ENCODE results near the gene KIF5C.

KIF5C gene

GRCh38 chr2:148924514-148925178, 49.6 kb downstream of the KIF5C start:
- DNase-seq (ENCODE audit: low read depth in 3 of 3) = no peak

GRCh38 chr2:148926291-148926961, 51.4 kb downstream of the KIF5C start:
- DNase-seq (ENCODE audit: low read depth in 3 of 3) = peak in 2 of 3 experiments; percentile 14 to 52

GRCh38 chr2:148926981-148927401, 52.0 kb downstream of the KIF5C start:
- peak in 2 of 3 experiments; percentile 6 to 29 for DNase-seq (ENCODE audit: low read depth in 3 of 3)

- DNase-seq (ENCODE audit: low read depth in 3 of 3) = no peak
These were observed 53.4 kb downstream of the KIF5C start for GRCh38 chr2:148928395-148928794.

- no peak for DNase-seq (ENCODE audit: low read depth in 3 of 3)
These were observed 55.2 kb downstream of the KIF5C start for GRCh38 chr2:148930046-148930775.

- no peak for DNase-seq (ENCODE audit: low read depth in 3 of 3)
These were observed 57.5 kb downstream of the KIF5C start for GRCh38 chr2:148932536-148932935.

GRCh38 chr2:148933456-148933855, 58.4 kb downstream of the KIF5C start:
- DNase-seq (ENCODE audit: low read depth in 3 of 3) = no peak

GRCh38 chr2:148935791-148936190, 60.8 kb downstream of the KIF5C start:
- DNase-seq (ENCODE audit: low read depth in 3 of 3) = no peak

- no peak for DNase-seq (ENCODE audit: low read depth in 3 of 3)
These were observed 61.9 kb downstream of the KIF5C start for GRCh38 chr2:148936857-148937450.

GRCh38 chr2:148939271-148939670, 64.2 kb downstream of the KIF5C start:
- DNase-seq (ENCODE audit: low read depth in 3 of 3) = no peak

GRCh38 chr2:148943097-148943496, 68.1 kb downstream of the KIF5C start:
- DNase-seq (ENCODE audit: low read depth in 3 of 3) = no peak

GRCh38 chr2:148944536-148944935, 69.5 kb downstream of the KIF5C start:
- no peak for DNase-seq (ENCODE audit: low read depth in 3 of 3)

- DNase-seq (ENCODE audit: low read depth in 3 of 3) = no peak
These were observed 72.3 kb downstream of the KIF5C start for GRCh38 chr2:148947299-148947698.

- DNase-seq (ENCODE audit: low read depth in 3 of 3) = no peak
These were observed 73.8 kb downstream of the KIF5C start for GRCh38 chr2:148948868-148949267.

GRCh38 chr2:148949348-148949747, 74.3 kb downstream of the KIF5C start:
- DNase-seq (ENCODE audit: low read depth in 3 of 3) = no peak

GRCh38 chr2:148952621-148953020, 77.6 kb downstream of the KIF5C start:
- no peak for DNase-seq (ENCODE audit: low read depth in 3 of 3)

- no peak for DNase-seq (ENCODE audit: low read depth in 3 of 3)
These were observed 78.4 kb downstream of the KIF5C start for GRCh38 chr2:148953426-148953825.

- DNase-seq (ENCODE audit: low read depth in 3 of 3) = no peak
These were observed 79.5 kb downstream of the KIF5C start for GRCh38 chr2:148954536-148954935.

- DNase-seq (ENCODE audit: low read depth in 3 of 3) = no peak
These were observed 80.8 kb downstream of the KIF5C start for GRCh38 chr2:148955798-148956197.

GRCh38 chr2:148957023-148957422, 82.0 kb downstream of the KIF5C start:
- no peak for DNase-seq (ENCODE audit: low read depth in 3 of 3)

- no peak for DNase-seq (ENCODE audit: low read depth in 3 of 3)
These were observed 84.7 kb downstream of the KIF5C start for GRCh38 chr2:148959745-148960144.

GRCh38 chr2:148960483-148960882, 85.5 kb downstream of the KIF5C start:
- DNase-seq (ENCODE audit: low read depth in 3 of 3) = no peak

Measured in stimulated activated CD4-positive, alpha-beta T cell treated with anti-CD3 and anti-CD28 coated beads, TNF-alpha, amount 100 ng/mL, for 24 hours (primary cell).